UCSD-AML1 (cell line): ENCODE data around the gene MT1H.
"Not testable (repeated sequence)": the region's sequence is repeated elsewhere in the genome, so short reads cannot be mapped to it uniquely, and the experiment has no call there.

Experiments used
- DNase-seq: peaks from one replicate; lab custom pipeline; 2025; ENCODE audit not compliant: unreplicated experiment; lab: John Stamatoyannopoulos, UW

MT1H gene

GRCh38 chr16:56669005-56669839, at the start of gene MT1H:
Gene MT1H (plus strand): TSS chr16:56669814. CDS start chr16:56669885, 71 bp downstream.
- DNase-seq, result no peak

GRCh38 chr16:56620339-56620897, 49.2 kb upstream of the MT1H start:
- DNase-seq, result no peak

GRCh38 chr16:56621665-56622445, 47.8 kb upstream of the MT1H start:
- DNase-seq, result not testable (repeated sequence)

DNA sequence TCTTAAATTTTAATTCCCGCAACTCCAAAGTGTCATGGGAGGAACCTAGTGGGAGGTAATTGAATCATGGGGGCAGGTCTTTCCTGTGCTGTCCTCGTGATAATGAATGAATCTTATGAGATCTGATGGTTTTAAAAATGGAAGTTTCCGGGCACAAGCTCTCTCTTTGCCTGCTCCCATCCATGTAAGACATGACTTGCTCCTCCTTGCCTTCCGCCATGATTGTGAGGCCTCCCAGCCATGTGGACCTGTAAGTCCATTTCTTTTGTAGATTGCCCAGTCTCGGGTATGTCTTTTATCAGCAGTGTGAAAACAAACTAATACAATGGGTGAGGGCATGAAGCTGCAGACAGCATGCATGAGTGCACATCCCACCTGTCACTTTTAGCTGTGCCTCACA, 46.4 kb upstream of the MT1H start:
- DNase-seq, result not testable (repeated sequence)

- DNase-seq, result no peak
Measured at GRCh38 chr16:56623637-56624036, 46.0 kb upstream of the MT1H start.

GRCh38 chr16:56625140-56625942, 44.3 kb upstream of the MT1H start, which contains the start of gene MT1E:
Gene MT1E (plus strand): TSS chr16:56625781. CDS start chr16:56625852, 71 bp downstream.
- no peak for DNase-seq

- DNase-seq, result no peak
Measured at GRCh38 chr16:56625943-56626654, 43.5 kb upstream of the MT1H start.

DNA sequence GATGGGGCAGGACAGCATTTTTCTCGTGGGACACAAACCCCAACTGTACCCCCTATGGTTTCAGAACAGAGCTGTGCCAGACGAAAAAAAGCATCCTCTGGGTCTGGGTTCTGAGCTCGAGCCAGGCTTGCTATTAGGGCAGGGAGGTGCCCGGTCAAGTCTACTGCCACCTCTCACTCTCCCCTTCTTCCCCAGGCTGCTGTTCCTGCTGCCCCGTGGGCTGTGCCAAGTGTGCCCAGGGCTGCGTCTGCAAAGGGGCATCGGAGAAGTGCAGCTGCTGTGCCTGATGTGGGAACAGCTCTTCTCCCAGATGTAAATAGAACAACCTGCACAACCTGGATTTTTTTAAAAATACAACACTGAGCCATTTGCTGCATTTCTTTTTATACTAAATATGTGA, 42.9 kb upstream of the MT1H start:
- no peak for DNase-seq

- DNase-seq, result no peak
Measured at GRCh38 chr16:56628486-56629350, 40.9 kb upstream of the MT1H start.

DNA sequence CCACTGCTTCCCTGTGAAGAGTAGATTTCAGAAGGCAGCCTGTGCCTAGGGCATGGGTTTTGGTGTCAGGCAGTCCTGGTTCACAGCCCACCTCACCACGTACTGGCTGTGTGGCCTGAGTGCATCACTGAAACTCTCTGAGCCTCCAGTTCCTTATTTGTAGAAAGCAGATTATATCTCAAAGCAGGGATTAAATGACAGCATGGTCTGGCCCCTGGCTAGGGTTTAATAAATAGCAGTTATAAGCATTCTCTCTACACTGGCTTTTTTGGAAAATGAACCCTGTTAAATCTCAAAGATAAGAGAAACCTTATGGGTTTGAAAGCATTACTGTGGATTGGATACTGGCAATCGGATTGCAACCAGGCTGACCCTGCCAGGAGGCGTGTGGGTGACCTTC, 40.1 kb upstream of the MT1H start:
- DNase-seq, result no peak

DNA sequence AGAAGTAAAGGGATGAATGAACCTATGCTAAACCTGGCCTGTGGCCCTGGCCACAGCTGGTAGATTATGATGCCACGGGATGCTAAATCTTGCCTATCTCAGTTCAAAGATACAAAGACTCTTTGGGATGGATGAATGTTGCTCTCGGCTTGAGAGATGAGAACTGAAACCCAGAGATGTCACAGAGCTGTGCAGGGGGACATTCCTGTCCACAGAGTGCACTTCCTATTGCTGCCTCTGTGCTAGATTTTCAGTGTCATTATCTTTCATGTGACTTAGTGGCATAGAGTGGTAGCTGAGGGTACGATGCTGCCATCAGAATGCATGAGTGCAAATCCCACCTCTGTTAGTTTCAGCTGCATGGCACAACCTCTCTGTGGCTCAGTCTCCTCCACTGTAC, 39.5 kb upstream of the MT1H start:
- DNase-seq, result no peak

DNA sequence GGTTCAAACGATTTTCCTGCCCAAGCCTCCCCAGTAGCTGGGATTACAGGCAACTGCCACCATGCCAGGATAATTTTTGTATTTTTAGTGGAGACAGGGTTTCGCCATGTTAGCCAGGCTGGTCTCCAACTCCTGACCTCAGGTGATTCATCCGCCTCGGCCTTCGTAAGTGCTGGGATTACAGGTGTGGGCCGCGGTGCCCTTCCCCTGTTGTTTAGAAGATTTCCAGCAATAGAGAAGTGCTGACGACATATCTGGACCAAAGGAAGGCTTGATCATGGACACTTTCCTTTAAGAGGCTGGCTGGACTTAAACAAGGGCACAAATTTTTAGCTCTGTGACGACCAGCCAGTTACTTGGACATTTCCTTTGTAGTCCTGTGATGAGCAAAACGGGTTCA, 38.4 kb upstream of the MT1H start:
- no peak for DNase-seq

DNA sequence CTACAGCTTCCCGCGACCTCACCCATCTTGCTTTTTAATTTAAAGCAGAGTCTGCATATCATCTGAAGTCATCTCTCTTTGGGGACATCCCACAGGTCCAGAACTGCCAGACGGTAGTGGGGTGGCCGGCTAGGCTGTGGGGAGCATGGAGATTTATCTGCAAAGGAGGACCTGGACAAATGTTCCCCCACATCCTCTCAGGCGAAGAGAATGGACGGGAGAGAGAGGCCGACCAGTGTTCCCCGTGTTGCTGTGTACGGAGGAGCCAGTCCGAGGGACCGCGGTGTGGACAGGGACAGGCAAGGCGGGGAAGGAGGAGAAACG, 37.8 kb upstream of the MT1H start:
- DNase-seq, result no peak

DNA sequence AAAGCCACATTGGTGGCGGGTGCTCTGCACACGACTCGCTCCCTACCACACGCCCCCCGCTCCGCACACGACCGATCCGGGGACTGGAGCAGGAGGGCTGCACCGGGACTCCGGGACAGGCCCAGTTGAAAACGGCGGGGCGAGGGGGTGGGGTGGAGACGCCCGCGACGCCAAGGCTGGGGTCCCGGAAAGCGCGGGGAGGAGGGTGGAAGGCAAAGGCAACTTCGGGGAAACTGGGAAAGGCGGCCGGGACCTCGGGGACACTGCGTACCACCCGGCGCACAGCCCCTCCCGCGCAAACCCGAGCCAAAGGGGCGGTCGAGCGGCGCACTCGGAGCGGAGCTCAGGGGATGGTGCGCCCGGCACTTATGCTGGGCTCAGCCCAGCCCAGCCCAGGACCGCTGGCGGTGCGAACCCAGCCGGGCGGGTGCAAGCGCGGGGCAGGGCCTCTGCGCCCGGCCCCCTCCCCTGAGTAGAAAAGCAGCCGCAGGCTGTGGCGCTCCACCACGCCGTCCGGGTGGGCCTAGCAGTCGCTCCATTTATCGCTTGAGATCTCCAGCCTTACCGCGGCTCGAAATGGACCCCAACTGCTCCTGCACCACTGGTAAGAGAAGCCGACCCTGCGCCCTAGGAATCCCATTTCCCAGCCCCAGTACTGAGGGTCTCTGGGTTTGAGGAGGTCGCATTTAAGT, 37.3 kb upstream of the MT1H start, which contains the start of gene MT1M:
Gene MT1M (plus strand): TSS at position 504 of the 692 bp plus-strand sequence. CDS start 73 bp downstream, at position 577.
- no peak for DNase-seq

GRCh38 chr16:56632848-56633365, 36.7 kb upstream of the MT1H start:
- no peak for DNase-seq

- DNase-seq, result no peak
Measured at GRCh38 chr16:56633535-56633934, 36.1 kb upstream of the MT1H start.

GRCh38 chr16:56634715-56635440, 34.7 kb upstream of the MT1H start:
- DNase-seq, result no peak

DNA sequence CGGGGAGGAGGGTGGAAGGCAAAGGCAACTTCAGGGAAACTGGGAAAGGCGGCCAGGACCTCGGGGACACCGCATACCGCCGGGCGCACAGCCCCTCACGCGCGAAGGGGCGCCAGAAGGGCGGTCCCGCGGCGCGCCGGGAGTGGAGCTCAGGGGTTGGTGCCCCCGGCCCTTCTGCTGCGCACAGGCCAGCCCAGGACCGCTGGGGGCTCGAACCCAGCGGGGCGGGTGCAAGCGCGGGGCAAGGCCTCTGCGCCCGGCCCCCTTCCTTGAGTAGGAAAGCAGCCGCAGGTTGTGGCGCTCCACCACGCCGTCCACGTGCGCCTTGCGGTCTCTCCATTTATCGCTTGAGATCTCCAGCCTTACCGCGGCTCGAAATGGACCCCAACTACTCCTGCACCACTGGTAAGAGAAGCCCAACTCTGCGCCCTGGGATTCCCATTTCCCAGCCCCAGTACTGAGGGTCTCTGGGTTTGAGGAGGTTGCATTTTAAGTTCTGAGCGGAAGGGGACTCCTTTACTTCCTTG, 34.1 kb upstream of the MT1H start:
- no peak for DNase-seq
